ENCODE measurements around the gene TPM1.

DNA sequence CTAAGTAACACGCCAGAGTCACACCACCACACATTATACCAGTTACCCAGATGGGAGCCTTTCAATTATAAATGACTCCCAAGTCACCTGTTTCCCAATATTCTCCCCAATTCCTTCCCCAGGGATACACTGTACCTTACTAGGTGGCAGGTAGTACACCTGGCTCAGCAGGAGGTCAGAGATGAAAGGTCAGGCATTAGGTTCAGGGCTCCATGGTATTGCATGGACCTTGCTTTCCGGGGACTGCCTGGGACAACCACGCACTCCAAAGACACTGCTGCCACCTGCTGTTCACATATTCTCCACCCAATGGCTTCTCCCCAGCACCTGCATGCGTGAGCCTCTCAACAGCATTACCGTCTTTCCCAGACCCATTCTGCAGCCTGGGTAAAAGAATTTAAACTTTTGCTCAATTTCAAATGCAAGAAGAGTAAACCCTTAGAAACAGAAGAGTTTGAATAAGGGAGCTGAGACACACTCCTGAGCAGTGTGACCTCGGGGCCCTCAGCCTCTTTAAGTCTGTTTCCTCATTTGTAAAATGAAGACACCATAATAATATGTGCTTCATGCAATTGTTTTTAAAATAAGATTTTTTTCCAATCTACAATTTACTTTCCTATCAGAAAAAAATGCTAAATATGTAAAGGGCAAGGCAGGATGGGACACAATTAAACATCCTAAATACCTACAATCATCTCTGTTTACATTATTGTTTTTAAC, 51.1 kb downstream of the TPM1 start:
- TF ChIP-seq, protein P1, sequence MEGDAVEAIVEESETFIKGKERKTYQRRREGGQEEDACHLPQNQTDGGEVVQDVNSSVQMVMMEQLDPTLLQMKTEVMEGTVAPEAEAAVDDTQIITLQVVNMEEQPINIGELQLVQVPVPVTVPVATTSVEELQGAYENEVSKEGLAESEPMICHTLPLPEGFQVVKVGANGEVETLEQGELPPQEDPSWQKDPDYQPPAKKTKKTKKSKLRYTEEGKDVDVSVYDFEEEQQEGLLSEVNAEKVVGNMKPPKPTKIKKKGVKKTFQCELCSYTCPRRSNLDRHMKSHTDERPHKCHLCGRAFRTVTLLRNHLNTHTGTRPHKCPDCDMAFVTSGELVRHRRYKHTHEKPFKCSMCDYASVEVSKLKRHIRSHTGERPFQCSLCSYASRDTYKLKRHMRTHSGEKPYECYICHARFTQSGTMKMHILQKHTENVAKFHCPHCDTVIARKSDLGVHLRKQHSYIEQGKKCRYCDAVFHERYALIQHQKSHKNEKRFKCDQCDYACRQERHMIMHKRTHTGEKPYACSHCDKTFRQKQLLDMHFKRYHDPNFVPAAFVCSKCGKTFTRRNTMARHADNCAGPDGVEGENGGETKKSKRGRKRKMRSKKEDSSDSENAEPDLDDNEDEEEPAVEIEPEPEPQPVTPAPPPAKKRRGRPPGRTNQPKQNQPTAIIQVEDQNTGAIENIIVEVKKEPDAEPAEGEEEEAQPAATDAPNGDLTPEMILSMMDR (IDR thresholded peaks at IDR 0.05), result peak; percentile 79
- no peak for TF ChIP-seq EZH2 (IDR thresholded peaks at IDR 0.05; ENCODE audit: borderline replicate concordance, insufficient read depth, low read depth, low read length, poor library complexity, severe bottlenecking)

Measured in B cell (primary cell).